B cell (primary cell): ENCODE data around the gene COL5A3. TPM values are rescaled to one million over a fixed set of nuclear protein-coding genes. Genes with fewer than 3 reads are reported as not detected.

Experiments used
- ATAC-seq: fragments of 200-7000 bp; cut with Tn5 transposase; one replicate; pipeline ENCODE4 v1.10.0; 2021; ENCODE audit warnings: low read depth, mild to moderate bottlenecking, moderate number of reproducible peaks, moderate library complexity
- CTCF ChIA-PET: fragments of 350-600 bp; sonication (Branson Sonifier 250); formaldehyde crosslinking; loops from one replicate; lab custom pipeline; 2021; ENCODE audit warnings: antibody characterized with exemption, inconsistent platforms; lab: Charles Lee
- POLR2A ChIA-PET: fragments of 350-600 bp; sonication (Branson Sonifier 250); formaldehyde crosslinking; loops from one replicate; lab custom pipeline; 2021; ENCODE audit warnings: antibody characterized with exemption; lab: Charles Lee
- DNase-seq: peaks from one replicate; pipeline ENCODE4 v3.0.0; 2013
- H2AFZ ChIP-seq: 2 replicates; pipeline ENCODE4 v1.6.1; 2012; ENCODE audit warnings: mild to moderate bottlenecking, low read depth, low read length; ENCODE audit not compliant: insufficient read depth, poor library complexity, severe bottlenecking
- H3K27ac ChIP-seq, 2 donors: 1 replicate in 1 of 2; 2 replicates in 1 of 2; pipeline ENCODE4 v1.5.1; 2012 to 2013; ENCODE audit warnings: low read length in 2 of 2, mild to moderate bottlenecking in 2 of 2, moderate library complexity in 1 of 2
- H3K27me3 ChIP-seq, 4 experiments: fragments of 200-600 bp in 1 of 4; sonication (generic) in 1 of 4; replicated peaks in 1 of 4; 1 replicate in 2 of 4; 2 replicates in 2 of 4; pipeline versions ENCODE4 v1.6.1 to v1.7.0; 2013 to 2016; ENCODE audit warnings: low read length in 3 of 4, mild to moderate bottlenecking in 2 of 4, mixed read lengths in 1 of 4, moderate library complexity in 1 of 4; ENCODE audit not compliant: insufficient read depth in 4 of 4, control insufficient read depth in 3 of 4; ENCODE audit errors: control extremely low read depth in 1 of 4
- H3K36me3 ChIP-seq, 2 experiments: replicated peaks in 1 of 2; 1 replicate in 1 of 2; 2 replicates in 1 of 2; pipeline versions ENCODE4 v1.6.1 to v1.7.1; 2013; ENCODE audit warnings: low read length in 1 of 2; ENCODE audit not compliant: insufficient read depth in 2 of 2, control insufficient read depth in 1 of 2; ENCODE audit errors: control extremely low read depth in 1 of 2, extremely low read depth in 1 of 2
- H3K4me1 ChIP-seq, 2 donors: fragments of 200-600 bp in 1 of 2; sonication (generic) in 1 of 2; 1 replicate in 1 of 2; 2 replicates in 1 of 2; pipeline versions ENCODE4 v1.5.1 to v1.6.1; 2013 to 2017; ENCODE audit warnings: low read length in 2 of 2; ENCODE audit not compliant: control insufficient read depth in 2 of 2, insufficient read depth in 2 of 2
- H3K4me2 ChIP-seq: replicated peaks from 2 replicates; pipeline ENCODE3; 2012; ENCODE audit warnings: mild to moderate bottlenecking, low read depth, low read length; ENCODE audit not compliant: poor library complexity, severe bottlenecking
- H3K4me3 ChIP-seq, 5 experiments: fragments of 200-600 bp in 1 of 5; sonication (generic) in 1 of 5; 1 replicate in 3 of 5; 2 replicates in 2 of 5; pipeline versions ENCODE4 v1.5.1 to v1.7.0; 2011 to 2016; ENCODE audit warnings: low read length in 4 of 5, mild to moderate bottlenecking in 4 of 5, low read depth in 2 of 5, control low read depth in 1 of 5, moderate library complexity in 1 of 5; ENCODE audit not compliant: insufficient read depth in 1 of 5; ENCODE audit errors: control extremely low read depth in 1 of 5, extremely low read depth in 1 of 5
- H3K79me2 ChIP-seq: fragments of 200-600 bp; sonication (generic); one replicate; pipeline ENCODE4 v1.6.0; 2016; ENCODE audit warnings: low read length; ENCODE audit not compliant: control insufficient read depth, insufficient read depth
- H3K9ac ChIP-seq: fragments of 200-600 bp; sonication (generic); 2 replicates; pipeline ENCODE4 v1.6.1; 2017; ENCODE audit warnings: mild to moderate bottlenecking, low read length, moderate library complexity
- H3K9me3 ChIP-seq, 3 donors: one replicate each; pipeline versions ENCODE4 v1.6.1 to v1.7.1; 2013; ENCODE audit warnings: low read length in 2 of 3; ENCODE audit not compliant: control insufficient read depth in 2 of 3, insufficient read depth in 1 of 3; ENCODE audit errors: control extremely low read depth in 1 of 3
- H4K20me1 ChIP-seq: 2 replicates; pipeline ENCODE4 v1.6.0; 2012; ENCODE audit warnings: mild to moderate bottlenecking, low read length; ENCODE audit not compliant: insufficient read depth, control insufficient read depth, poor library complexity, severe bottlenecking
- H3K27ac Mint-ChIP-seq: one replicate; pipeline ENCODE4 v1.8.0; 2021; ENCODE audit warnings: mixed read lengths
- H3K27me3 Mint-ChIP-seq: one replicate; pipeline ENCODE4 v1.8.0; 2021; ENCODE audit warnings: mixed read lengths
- H3K4me1 Mint-ChIP-seq: one replicate; pipeline ENCODE4 v1.8.0; 2021; ENCODE audit warnings: mixed read lengths
- H3K4me3 Mint-ChIP-seq: one replicate; pipeline ENCODE4 v1.8.0; 2021; ENCODE audit warnings: mixed read lengths
- H3K9me3 Mint-ChIP-seq: one replicate; pipeline ENCODE4 v1.8.0; 2022; ENCODE audit warnings: mixed read lengths; ENCODE audit not compliant: insufficient read depth
- CTCF ChIP-seq: fragments of 200-600 bp; IDR thresholded peaks from one replicate; pipeline ENCODE4 v1.8.0; 2022; ENCODE audit warnings: antibody characterized with exemption, mild to moderate bottlenecking
- EZH2 ChIP-seq: IDR thresholded peaks from 2 replicates; pipeline ENCODE4 v1.6.1; 2012; ENCODE audit warnings: borderline replicate concordance, low read depth, mild to moderate bottlenecking, moderate library complexity, low read length; ENCODE audit not compliant: insufficient read depth, poor library complexity, severe bottlenecking
- WGBS: methylation state at CpG from one replicate; pipeline ENCODE4 v1.1.5; 2013; ENCODE audit warnings: missing lambda C conversion rate; ENCODE audit not compliant: insufficient coverage; 5-methylcytosine and 5-hydroxymethylcytosine counted together
- intact Hi-C: fragments of 100-400 bp; cut with micrococcal nuclease; formaldehyde crosslinking; loops from one replicate; pipeline ENCODE4 v1.10.0; 2022
- polyA plus RNA-seq: library from polyadenylated mRNA; depleted of rRNA; stranded (reverse); fragments of >200 nt; gene quantifications from 2 replicates; pipeline ENCODE4 v1.2.3, GENCODE V29; 2012
- total RNA-seq, 2 donors: library from RNA; stranded (reverse); fragments of 120-200 nt in 1 of 2; gene quantifications; 1 replicate in 1 of 2; 2 replicates in 1 of 2; pipeline versions ENCODE4 v1.2.3 to v1.2.4, GENCODE V29; 2013 to 2022

The COL5A3 gene
- total and polyA plus RNA-seq, 2 donors (not counting 1 experiment from before 2014, with no cell fraction given) = 0.01 TPM; not detected in 1

- 66% methylated on average over 3 of the region's 5 CpGs for WGBS
- CTCF ChIA-PET = no interaction called here
- Histone ChIP-seq H3K9ac (no peak overlapping the region), H2AFZ (no peak overlapping the region), H3K27me3 (peaks cover 0 to 18% (median 3%) of the 10 kb centered on the region in 4 experiments), H3K27ac (no peak overlapping the region), H3K79me2 (no peaks in the 10 kb centered on the region), H3K36me3 (no peaks in the 10 kb centered on the region), H3K9me3 (no peaks in the 10 kb centered on the region), H4K20me1 (no peaks in the 10 kb centered on the region), H3K4me2 (no peak overlapping the region), H3K4me3 (no peak overlapping the region), H3K4me1 (no peaks in the 10 kb centered on the region)
- no peak for ATAC-seq
- intact Hi-C loops = no loop called here
- TF ChIP-seq CTCF (no peak), EZH2 (no peak)
- POLR2A ChIA-PET = interaction anchor here (0.5 kb wide), 1 partner anchor 99 kb away, joined by 5 read pairs; no protein-coding TSS in a partner anchor
- peaks cover 11% of the 10 kb centered on the region for H3K4me1 Mint-ChIP-seq
- DNase-seq = no peak
- no peaks in the 10 kb centered on the region for H3K9me3 Mint-ChIP-seq
- H3K27me3 Mint-ChIP-seq = peaks cover 35% of the 10 kb centered on the region
- H3K4me3 Mint-ChIP-seq = no peak overlapping the region
- no peak overlapping the region for H3K27ac Mint-ChIP-seq
These were observed 13.8 kb downstream of the COL5A3 start for GRCh38 chr19:9996541-9996940.

GRCh38 chr19:9995999-9996398 is 14.3 kb downstream of the COL5A3 start:
- H2AFZ ChIP-seq = no peak overlapping the region
- H3K4me3 ChIP-seq = no peak overlapping the region
- H3K4me1 Mint-ChIP-seq = peaks cover 14% of the 10 kb centered on the region
- no peaks in the 10 kb centered on the region for H3K79me2 ChIP-seq
- 100% methylated on average over 4 of the region's 7 CpGs for WGBS
- peaks cover 0 to 2% (median 0%) of the 10 kb centered on the region in 3 donors for H3K9me3 ChIP-seq
- H4K20me1 ChIP-seq = no peaks in the 10 kb centered on the region
- intact Hi-C loops = no loop called here
- TF ChIP-seq CTCF (no peak), EZH2 (no peak)
- peaks cover 38% of the 10 kb centered on the region for H3K27me3 Mint-ChIP-seq
- H3K4me1 ChIP-seq = no peaks in the 10 kb centered on the region
- no peaks in the 10 kb centered on the region for H3K36me3 ChIP-seq
- H3K27ac Mint-ChIP-seq = no peak overlapping the region
- H3K9me3 Mint-ChIP-seq = no peaks in the 10 kb centered on the region
- no peak overlapping the region for H3K4me2 ChIP-seq
- DNase-seq = no peak
- no peak overlapping the region for H3K9ac ChIP-seq
- H3K27ac ChIP-seq = no peak overlapping the region
- CTCF ChIA-PET = no interaction called here
- H3K27me3 ChIP-seq = peaks cover 0 to 13% (median 1%) of the 10 kb centered on the region in 4 experiments
- no peak for ATAC-seq
- POLR2A ChIA-PET = interaction anchor here (0.5 kb wide), 1 partner anchor 98 kb away, joined by 5 read pairs; no protein-coding TSS in a partner anchor
- H3K4me3 Mint-ChIP-seq = no peak overlapping the region
